Cardiac septum (tissue), 1 donor: Measurements from ENCODE around the gene LCT. TPM values are rescaled to one million over a fixed set of nuclear protein-coding genes. Genes with fewer than 3 reads are reported as not detected.

Source experiments
- DNase-seq: peaks from one replicate; pipeline ENCODE4 v3.0.0-alpha.2; 2020; ENCODE audit warnings: low spot score
- intact Hi-C: fragments of 100-400 bp; cut with DNase I; formaldehyde crosslinking; loops from one replicate; pipeline ENCODE4 v1.14.0; 2022
- total RNA-seq: library from RNA; stranded (reverse); fragmentation: NEBNext Ultra II Directional; extraction: Animal tissue kit (Norgen Biotek cat#: 25700); gene quantifications from one replicate; pipeline ENCODE4 v1.2.1, GENCODE V29; 2021
- donor health status: DM: no; HTN: no; CAD: no.

Gene LCT
- total RNA-seq, 1 donor from 2014 or later: not detected

DNA sequence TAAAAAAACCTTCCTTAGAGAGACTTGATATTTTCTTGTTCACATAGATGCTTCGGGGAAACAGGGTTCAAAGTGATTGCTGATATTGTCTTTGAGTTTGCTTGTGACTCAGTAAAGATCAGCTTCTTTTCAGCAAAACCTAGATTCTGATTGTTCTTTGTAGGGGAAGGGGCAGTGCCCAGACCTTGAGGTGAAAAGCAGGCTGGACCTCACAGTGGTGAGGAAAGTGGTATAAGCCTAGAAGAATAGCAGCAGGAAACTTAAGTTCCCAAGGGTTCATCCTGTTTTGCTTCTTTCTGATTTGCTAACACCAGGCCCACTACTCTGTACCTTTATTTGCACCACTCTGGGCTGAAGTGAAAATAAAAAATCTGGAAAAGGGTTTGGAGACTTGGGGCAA, 74.5 kb downstream of the LCT start:
- DNase-seq: no peak
- intact Hi-C loops: no loop called here

DNA sequence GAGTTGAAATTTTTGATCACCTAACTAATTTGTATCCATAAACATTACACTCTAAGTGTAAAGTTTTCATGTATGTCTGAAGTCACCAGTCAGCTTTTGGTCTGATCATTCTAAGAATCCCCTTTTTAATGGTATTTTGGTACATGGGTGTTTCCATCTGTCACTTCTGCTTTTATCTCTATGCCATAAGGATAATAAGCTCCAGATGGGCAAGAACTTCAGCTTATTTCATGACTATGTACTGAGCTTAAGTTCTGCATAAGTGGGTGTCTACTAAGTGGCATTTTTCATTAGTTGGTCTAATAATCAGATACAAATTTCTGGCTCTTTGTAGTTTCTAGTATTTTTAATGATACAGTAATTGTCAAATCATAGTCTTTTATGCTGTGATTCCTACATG, 75.0 kb downstream of the LCT start:
- intact Hi-C loops: no loop called here

DNA sequence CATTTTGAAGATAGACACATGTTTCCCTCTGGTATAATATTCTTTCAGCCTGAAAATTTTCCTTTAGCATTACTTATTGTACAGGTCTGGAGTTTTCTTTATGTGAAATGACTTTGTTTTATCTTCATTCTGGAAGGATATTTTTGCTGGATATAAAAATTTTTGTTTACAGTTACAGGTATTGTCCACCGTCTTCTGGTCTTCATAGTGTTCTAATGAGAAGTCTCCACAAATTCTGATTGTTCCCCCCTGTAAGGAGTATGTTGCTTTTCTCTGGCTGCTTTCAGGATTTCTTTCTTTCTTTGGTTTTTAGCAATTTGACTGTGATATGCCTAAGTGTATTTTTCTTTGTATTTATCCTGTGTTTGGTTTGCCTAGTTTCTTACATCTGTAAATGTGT, 80.3 kb downstream of the LCT start:
- DNase-seq: no peak
- intact Hi-C loops: no loop called here

More for the DNA sequence above, 75.0 kb downstream of the LCT start:
- no peak for DNase-seq

DNA sequence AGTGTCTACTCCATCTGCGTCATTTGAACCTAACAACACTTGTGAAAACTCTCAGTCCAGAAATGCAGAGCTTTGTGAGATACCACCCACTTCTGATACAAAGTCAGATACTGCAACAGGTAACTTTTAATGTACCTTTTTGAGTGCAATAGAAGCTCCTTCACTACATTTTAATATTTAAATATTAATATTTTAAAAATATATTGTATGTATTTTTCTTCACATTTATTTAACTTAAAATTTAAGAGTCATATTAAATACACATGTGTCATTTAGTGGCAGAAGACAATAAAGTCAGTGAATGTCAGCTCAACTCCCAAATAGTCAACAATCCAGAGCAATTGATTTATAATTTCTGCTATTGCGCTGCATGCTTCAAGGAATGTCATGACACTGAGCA, 81.4 kb downstream of the LCT start:
- intact Hi-C loops: no loop called here
- no peak for DNase-seq

DNA sequence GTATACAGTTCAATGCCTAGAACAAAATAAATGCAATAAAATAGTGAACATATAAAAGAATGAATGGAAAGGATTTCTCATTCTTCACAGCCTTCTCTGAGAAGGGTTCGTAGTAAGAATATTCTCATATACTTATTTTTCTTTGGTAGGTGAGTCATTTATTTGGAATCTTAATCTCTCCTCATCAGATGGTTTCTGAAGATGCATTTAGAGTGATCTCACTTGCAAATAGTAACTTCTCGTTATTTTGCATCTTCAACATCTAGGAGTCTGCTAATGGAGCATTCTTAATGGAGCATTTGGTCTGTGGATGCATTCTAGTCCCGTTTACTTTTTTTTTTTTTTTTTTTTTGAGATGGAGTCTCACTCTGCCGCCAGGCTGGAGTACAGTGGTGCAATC, 91.4 kb downstream of the LCT start:
- DNase-seq: no peak
- intact Hi-C loops: no loop called here

DNA sequence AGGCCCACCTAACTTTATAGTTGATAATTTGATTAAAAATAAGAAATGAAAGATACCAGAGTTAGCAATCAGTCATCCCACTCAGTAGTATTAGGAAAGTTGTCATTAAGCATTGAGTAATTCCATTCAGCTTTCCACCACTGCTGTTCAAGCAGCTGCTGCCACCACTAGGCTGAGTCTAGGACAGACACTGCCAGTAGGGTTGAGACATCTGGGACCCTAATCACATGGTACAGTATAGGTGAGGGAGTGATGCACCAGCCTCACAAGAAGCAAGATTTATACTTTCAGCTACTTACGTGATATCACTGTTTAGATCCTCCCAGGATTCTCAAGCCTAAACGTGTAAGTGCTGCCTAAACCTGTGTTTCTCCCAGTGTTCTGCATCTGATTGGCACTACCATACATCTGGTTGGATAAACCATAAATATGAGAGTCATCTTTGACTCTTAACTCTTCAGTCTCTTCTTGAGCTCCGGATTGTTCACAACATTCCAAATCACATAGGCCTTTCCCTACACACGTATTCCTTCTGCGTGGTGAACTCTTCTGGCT, 92.1 kb downstream of the LCT start:
- no peak for DNase-seq
- intact Hi-C loops: loop anchor here (5.0 kb wide), 1 partner anchor 132 kb away; the partner anchor contains the start of gene MCM6

DNA sequence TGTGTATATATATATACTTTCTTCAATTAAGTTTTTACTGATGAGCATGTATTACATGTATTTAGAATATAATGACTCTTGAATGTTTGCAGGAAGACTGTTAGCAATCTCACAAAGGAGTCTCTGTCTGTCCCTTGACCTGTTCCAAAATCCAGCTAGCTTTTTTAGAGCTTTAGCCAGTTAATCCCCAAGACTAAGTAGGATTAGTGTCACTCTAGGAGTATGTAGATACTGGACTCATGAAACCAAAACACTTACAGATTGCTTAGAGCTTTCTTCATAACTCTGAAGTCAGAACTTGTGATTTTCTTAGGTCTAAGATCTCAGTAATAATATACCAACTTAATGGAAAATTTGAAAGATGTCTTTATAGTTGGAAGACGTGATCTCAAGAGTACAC, 93.1 kb downstream of the LCT start:
- intact Hi-C loops: loop anchor here (5.0 kb wide), 1 partner anchor 133 kb away; the partner anchor contains the start of gene MCM6
- DNase-seq: no peak

DNA sequence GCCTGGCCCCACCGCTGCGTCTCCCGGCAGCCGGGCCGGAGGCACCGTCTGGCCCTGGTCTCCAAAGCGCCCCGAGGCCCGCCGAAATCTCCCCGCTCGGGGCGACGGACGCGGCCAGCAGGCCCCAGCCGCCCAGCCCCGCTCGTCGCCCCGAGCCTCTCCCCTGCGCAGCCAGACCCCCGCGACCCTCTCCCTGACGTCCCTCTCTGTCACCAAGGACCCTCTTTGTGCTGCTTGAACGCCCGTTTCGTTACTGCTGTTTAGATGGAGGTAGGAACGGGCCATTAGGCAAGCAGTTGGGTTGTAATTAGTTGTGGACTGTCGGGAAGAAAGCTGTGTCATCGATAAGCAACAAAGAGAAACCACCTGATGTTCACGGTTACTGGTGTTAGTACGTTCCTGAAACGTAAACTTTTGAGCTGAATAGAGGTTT, 94.6 kb downstream of the LCT start:
- intact Hi-C loops: loop anchor here (5.0 kb wide), 1 partner anchor 135 kb away; the partner anchor contains the start of gene MCM6
- no peak for DNase-seq

DNA sequence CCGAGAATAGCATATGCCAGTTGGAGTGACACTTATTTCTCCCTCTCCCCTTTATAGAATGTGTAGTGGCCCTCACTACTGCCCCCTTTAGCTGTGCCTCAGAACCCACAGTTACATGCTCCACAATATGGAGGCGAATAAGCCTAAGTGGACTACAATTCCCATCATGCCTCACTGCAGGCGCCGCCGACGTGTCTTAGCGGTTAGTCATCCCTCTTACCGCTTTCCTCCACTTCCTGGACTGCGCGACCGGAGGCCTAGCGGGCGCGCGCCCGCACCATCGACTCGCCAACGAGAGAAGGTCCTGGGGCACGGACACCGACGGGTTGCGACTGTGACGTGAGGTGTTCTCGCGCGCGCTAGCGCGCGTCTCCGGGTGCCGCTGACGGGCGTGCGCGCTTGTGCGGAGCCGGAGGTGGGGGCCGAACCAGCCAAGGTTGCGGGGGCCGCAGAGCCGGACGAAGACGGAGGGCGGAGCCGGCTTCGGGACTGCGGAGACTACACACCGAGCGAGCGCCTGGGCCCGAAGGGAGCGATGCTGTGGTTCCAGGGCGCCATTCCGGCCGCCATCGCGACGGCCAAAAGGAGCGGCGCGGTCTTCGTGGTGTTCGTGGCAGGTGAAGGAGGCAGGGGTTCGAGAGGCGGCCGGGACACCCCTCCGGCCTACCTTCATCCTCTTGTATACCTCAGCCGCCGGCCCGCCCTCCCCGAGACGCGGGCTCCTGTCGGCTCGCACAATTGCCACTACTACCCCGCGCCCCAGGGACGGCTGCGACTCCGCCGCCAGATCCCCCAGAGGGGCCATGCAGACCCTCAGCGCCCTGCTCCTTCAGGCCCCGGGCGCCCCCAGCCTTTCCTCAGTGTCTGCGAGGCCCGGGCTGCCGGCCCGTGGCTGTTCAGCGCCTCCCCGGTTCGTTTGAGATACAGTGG, 95.3 kb downstream of the LCT start, which contains the start of gene UBXN4:
Gene UBXN4, plus strand, starts transcription at position 461 of the 930 bp plus-strand sequence. Its CDS starts 75 bp downstream, at position 536.
- intact Hi-C loops: loop anchor here (2.0 to 5.0 kb wide), 2 partner anchors 136 to 211 kb away; partner anchors contain the start of genes MCM6, R3HDM1 and ZRANB3
- peak; percentile 98 for DNase-seq

DNA sequence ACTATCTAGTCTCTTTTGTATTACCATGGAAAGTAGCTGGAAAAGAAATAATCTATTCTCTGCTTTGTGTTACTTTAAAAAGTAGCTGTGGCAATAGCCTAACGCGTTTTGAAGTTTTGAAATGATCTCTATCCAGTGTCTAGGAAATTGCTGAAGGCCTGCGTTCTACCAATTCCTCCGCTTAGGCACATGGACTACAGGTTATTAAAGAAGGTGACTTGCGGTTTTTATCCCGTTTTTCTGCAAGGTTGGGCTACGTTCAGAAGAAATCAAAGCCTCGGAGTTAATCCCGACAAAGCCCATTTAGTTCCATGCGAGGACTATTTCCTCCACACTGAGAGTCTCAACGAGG, 96.0 kb downstream of the LCT start:
- intact Hi-C loops: loop anchor here (2.0 to 5.0 kb wide), 2 partner anchors 136 to 210 kb away; partner anchors contain the start of genes MCM6, R3HDM1 and ZRANB3

DNA sequence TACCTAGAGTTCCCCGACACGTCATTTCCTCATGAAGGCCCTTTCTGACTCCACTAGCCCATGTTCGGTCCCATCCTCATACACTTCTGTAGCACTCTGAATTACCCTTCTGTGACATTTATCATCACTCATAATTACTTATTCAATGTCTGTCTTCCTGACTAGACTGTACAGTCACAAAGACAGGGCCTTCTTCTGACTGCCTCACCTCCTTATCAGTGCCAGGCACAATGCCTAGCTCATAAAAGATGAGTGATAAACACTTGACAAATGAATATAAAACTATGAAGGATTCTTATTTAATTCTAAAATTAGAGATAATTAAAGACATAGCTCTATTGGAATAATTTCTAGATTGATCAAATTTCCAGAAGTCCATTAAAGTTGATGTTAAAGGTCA, 96.8 kb downstream of the LCT start:
- intact Hi-C loops: loop anchor here (2.0 to 5.0 kb wide), 2 partner anchors 137 to 209 kb away; partner anchors contain the start of genes MCM6, R3HDM1 and ZRANB3

More for the DNA sequence above, 96.0 kb downstream of the LCT start:
- DNase-seq: no peak

More for the DNA sequence above, 96.8 kb downstream of the LCT start:
- no peak for DNase-seq

Other genes with a start within 250 kb of the LCT start
- 65.6 TPM for gene UBXN4, start 95.3 kb downstream of the LCT start, total RNA-seq
- gene MCM6, start 39.3 kb upstream of the LCT start, total RNA-seq: 6.5 TPM
- gene DARS1, start 148.4 kb upstream of the LCT start, total RNA-seq: 52.9 TPM